NCI-H2107 (cell line): ENCODE measurements around the gene MFNG.

Experiments
- DNase-seq: peaks from one replicate; lab custom pipeline; 2025; lab: John Stamatoyannopoulos, UW

The MFNG gene

GRCh38 chr22:37425369-37425768, 60.8 kb downstream of the MFNG start:
- no peak for DNase-seq

GRCh38 chr22:37423283-37423682, 62.9 kb downstream of the MFNG start:
- no peak for DNase-seq

GRCh38 chr22:37421468-37421877, 64.7 kb downstream of the MFNG start:
- DNase-seq: no peak

GRCh38 chr22:37420686-37421467, 65.3 kb downstream of the MFNG start:
- no peak for DNase-seq

- no peak for DNase-seq
These were observed 66.1 kb downstream of the MFNG start for GRCh38 chr22:37419969-37420685.

- no peak for DNase-seq
These were observed 66.7 kb downstream of the MFNG start for GRCh38 chr22:37419370-37419968.
